Liver (tissue), 3 donors: ENCODE data around the gene ITGB4.

Source experiments
- EGR1 ChIP-seq, 2 donors: IDR thresholded peaks; 2 replicates each; pipeline ENCODE4 v1.6.1; 2016 to 2018; ENCODE audit warnings: antibody characterized with exemption in 2 of 2, low read depth in 2 of 2
- FOXA1 ChIP-seq: IDR thresholded peaks from 2 replicates; pipeline ENCODE4 v1.6.1; 2016; ENCODE audit warnings: antibody characterized with exemption
- GABPA ChIP-seq, 2 donors: IDR thresholded peaks in 1 of 2; conservative IDR thresholded peaks in 1 of 2; 2 replicates each; pipeline ENCODE4 v1.6.1; 2016; ENCODE audit warnings: antibody characterized with exemption in 2 of 2, mild to moderate bottlenecking in 1 of 2, moderate library complexity in 1 of 2
- NR2F2 ChIP-seq: IDR thresholded peaks from 2 replicates; pipeline ENCODE4 v1.6.1; 2016; ENCODE audit warnings: antibody characterized with exemption
- RAD21 ChIP-seq, 2 donors: IDR thresholded peaks; 2 replicates each; pipeline ENCODE4 v1.6.1; 2016; ENCODE audit warnings: antibody characterized with exemption in 2 of 2, mild to moderate bottlenecking in 2 of 2
- RXRA ChIP-seq, 2 donors: IDR thresholded peaks; 2 replicates each; pipeline ENCODE4 v1.6.1; 2017 to 2018; ENCODE audit warnings: antibody characterized with exemption in 2 of 2, mild to moderate bottlenecking in 1 of 2
- SP1 ChIP-seq: IDR thresholded peaks from 2 replicates; pipeline ENCODE4 v1.6.1; 2018; ENCODE audit warnings: antibody characterized with exemption, mild to moderate bottlenecking
- TAF1 ChIP-seq: conservative IDR thresholded peaks from 2 replicates; pipeline ENCODE4 v1.6.1; 2016; ENCODE audit warnings: antibody characterized with exemption, mild to moderate bottlenecking
- YY1 ChIP-seq: IDR thresholded peaks from 2 replicates; pipeline ENCODE4 v1.6.1; 2016; ENCODE audit warnings: antibody characterized with exemption, mild to moderate bottlenecking
- TF ChIP-seq, protein P1 (sequence below): IDR thresholded peaks from 2 replicates; pipeline ENCODE4 v1.6.1; 2016; ENCODE audit warnings: antibody characterized with exemption, mild to moderate bottlenecking
- TF ChIP-seq, protein P2 (sequence below): fragments of 150-350 bp; IDR thresholded peaks from 2 replicates; pipeline ENCODE4 v1.5.1; 2017; ENCODE audit warnings: improper control_type of control experiment, low read depth, low read length; ENCODE audit not compliant: missing input control
- TF ChIP-seq, protein P3 (sequence below): IDR thresholded peaks from 2 replicates; pipeline ENCODE4 v1.6.1; 2016; ENCODE audit warnings: antibody characterized with exemption
- TF ChIP-seq, protein P4 (sequence below): IDR thresholded peaks from 2 replicates; pipeline ENCODE4 v1.6.1; 2016; ENCODE audit warnings: antibody characterized with exemption
- donor health status: healthy.
- donor health status: healthy.

DNA sequence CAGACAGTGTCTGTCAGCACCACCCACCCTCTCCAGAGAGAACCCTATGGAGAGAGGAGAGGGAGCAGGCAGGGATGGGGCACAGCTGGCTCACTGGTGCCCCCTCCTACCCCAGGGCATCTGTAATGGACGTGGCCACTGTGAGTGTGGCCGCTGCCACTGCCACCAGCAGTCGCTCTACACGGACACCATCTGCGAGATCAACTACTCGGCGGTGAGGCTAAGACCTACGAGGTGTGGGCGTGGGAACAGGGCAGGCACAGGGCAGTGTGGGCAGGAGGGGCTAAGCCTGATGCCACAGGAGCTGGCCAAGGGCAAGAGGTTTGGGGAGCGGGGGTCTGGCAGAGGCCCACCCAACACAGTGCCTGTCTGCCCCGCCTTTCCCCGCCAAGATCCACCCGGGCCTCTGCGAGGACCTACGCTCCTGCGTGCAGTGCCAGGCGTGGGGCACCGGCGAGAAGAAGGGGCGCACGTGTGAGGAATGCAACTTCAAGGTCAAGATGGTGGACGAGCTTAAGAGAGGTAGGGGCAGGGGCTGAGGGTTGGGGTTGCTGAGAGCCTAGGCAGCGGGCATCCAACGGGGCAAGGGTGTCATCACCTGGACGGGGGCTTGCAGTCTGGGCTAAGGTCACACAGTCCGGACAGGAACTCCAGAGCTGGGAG is 15.0 kb downstream of the ITGB4 start:
- TF ChIP-seq, protein P1, sequence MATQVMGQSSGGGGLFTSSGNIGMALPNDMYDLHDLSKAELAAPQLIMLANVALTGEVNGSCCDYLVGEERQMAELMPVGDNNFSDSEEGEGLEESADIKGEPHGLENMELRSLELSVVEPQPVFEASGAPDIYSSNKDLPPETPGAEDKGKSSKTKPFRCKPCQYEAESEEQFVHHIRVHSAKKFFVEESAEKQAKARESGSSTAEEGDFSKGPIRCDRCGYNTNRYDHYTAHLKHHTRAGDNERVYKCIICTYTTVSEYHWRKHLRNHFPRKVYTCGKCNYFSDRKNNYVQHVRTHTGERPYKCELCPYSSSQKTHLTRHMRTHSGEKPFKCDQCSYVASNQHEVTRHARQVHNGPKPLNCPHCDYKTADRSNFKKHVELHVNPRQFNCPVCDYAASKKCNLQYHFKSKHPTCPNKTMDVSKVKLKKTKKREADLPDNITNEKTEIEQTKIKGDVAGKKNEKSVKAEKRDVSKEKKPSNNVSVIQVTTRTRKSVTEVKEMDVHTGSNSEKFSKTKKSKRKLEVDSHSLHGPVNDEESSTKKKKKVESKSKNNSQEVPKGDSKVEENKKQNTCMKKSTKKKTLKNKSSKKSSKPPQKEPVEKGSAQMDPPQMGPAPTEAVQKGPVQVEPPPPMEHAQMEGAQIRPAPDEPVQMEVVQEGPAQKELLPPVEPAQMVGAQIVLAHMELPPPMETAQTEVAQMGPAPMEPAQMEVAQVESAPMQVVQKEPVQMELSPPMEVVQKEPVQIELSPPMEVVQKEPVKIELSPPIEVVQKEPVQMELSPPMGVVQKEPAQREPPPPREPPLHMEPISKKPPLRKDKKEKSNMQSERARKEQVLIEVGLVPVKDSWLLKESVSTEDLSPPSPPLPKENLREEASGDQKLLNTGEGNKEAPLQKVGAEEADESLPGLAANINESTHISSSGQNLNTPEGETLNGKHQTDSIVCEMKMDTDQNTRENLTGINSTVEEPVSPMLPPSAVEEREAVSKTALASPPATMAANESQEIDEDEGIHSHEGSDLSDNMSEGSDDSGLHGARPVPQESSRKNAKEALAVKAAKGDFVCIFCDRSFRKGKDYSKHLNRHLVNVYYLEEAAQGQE, result no peak
- TF ChIP-seq, protein P2, sequence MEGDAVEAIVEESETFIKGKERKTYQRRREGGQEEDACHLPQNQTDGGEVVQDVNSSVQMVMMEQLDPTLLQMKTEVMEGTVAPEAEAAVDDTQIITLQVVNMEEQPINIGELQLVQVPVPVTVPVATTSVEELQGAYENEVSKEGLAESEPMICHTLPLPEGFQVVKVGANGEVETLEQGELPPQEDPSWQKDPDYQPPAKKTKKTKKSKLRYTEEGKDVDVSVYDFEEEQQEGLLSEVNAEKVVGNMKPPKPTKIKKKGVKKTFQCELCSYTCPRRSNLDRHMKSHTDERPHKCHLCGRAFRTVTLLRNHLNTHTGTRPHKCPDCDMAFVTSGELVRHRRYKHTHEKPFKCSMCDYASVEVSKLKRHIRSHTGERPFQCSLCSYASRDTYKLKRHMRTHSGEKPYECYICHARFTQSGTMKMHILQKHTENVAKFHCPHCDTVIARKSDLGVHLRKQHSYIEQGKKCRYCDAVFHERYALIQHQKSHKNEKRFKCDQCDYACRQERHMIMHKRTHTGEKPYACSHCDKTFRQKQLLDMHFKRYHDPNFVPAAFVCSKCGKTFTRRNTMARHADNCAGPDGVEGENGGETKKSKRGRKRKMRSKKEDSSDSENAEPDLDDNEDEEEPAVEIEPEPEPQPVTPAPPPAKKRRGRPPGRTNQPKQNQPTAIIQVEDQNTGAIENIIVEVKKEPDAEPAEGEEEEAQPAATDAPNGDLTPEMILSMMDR, result no peak
- TF ChIP-seq, protein P3, sequence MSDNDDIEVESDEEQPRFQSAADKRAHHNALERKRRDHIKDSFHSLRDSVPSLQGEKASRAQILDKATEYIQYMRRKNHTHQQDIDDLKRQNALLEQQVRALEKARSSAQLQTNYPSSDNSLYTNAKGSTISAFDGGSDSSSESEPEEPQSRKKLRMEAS, result no peak
- TF ChIP-seq FOXA1 (no peak), YY1 (no peak), SP1 (no peak), TAF1 (no peak), GABPA (IDR thresholded peaks at IDR 0.05 in 1 of 2, conservative IDR thresholded peaks at IDR 0.05 in 1 of 2) (no peak), RAD21 (IDR thresholded peaks at IDR 0.05) (no peak), EGR1 (IDR thresholded peaks at IDR 0.05; ENCODE audit: low read depth in 2 of 2) (no peak), RXRA (IDR thresholded peaks at IDR 0.05) (no peak), NR2F2 (no peak)
- TF ChIP-seq, protein P4, sequence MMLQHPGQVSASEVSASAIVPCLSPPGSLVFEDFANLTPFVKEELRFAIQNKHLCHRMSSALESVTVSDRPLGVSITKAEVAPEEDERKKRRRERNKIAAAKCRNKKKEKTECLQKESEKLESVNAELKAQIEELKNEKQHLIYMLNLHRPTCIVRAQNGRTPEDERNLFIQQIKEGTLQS, result no peak
